Caco-2 (cell line): ENCODE measurements around the gene ERAS. TPM values are rescaled to one million over a fixed set of nuclear protein-coding genes. Genes with fewer than 3 reads are reported as not detected.
A peak's percentile ranks its signal among the peaks of the same experiment; 100 is the strongest.
"Not testable (repeated sequence)": the region's sequence is repeated elsewhere in the genome, so short reads cannot be mapped to it uniquely, and the experiment has no call there.

Experiments used
- BruUV-seq: library from RNA; stranded (reverse); fragments of 400-500 nt; replicated peaks from 2 replicates; lab custom pipeline; 2021; lab: Mats Ljungman, UMichigan
- CTCF ChIA-PET: fragments of 300-600 bp; sonication (Branson Sonifier 250); formaldehyde crosslinking; loops from one replicate; lab custom pipeline; 2022; ENCODE audit warnings: antibody characterized with exemption; lab: Charles Lee
- POLR2A ChIA-PET: fragments of 300-600 bp; sonication (Branson Sonifier 250); formaldehyde crosslinking; loops from one replicate; lab custom pipeline; 2022; ENCODE audit warnings: antibody characterized with exemption; lab: Charles Lee
- DNase-seq, 2 experiments: peaks; one replicate each; pipeline versions ENCODE4 v3.0.0 to v3.0.0-alpha.2; 2020 to 2022
- H3K27me3 ChIP-seq: replicated peaks from 2 replicates; pipeline ENCODE4 v1.6.0; 2011; ENCODE audit warnings: low read length; ENCODE audit not compliant: control insufficient read depth, insufficient read depth
- H3K36me3 ChIP-seq: 2 replicates; pipeline ENCODE4 v1.5.1; 2011; ENCODE audit warnings: low read length; ENCODE audit not compliant: control insufficient read depth, insufficient read depth
- H3K4me1 ChIP-seq: fragments of 250-450 bp; sonication (Bioruptor Pico); 2 replicates; pipeline ENCODE4 v1.5.1; 2020; ENCODE audit warnings: mild to moderate bottlenecking
- H3K4me3 ChIP-seq: 2 replicates; pipeline ENCODE4 v1.5.1; 2011; ENCODE audit warnings: low read depth, mild to moderate bottlenecking, control low read depth, low read length
- H3K9me3 ChIP-seq: fragments of 250-450 bp; sonication (Bioruptor Pico); 2 replicates; pipeline ENCODE4 v1.5.1; 2020; ENCODE audit warnings: mild to moderate bottlenecking, moderate library complexity
- H3K27ac Mint-ChIP-seq: one replicate; pipeline ENCODE4 v1.8.0; 2022; ENCODE audit warnings: mixed read lengths; ENCODE audit not compliant: unreplicated experiment
- H3K27me3 Mint-ChIP-seq: one replicate; pipeline ENCODE4 v1.8.0; 2022; ENCODE audit warnings: mixed read lengths; ENCODE audit not compliant: insufficient read depth, unreplicated experiment
- H3K36me3 Mint-ChIP-seq: one replicate; pipeline ENCODE4 v1.8.0; 2022; ENCODE audit warnings: mild to moderate bottlenecking, mixed read lengths; ENCODE audit not compliant: insufficient read depth, unreplicated experiment
- H3K4me1 Mint-ChIP-seq: one replicate; pipeline ENCODE4 v1.8.0; 2022; ENCODE audit warnings: low read depth, mixed read lengths; ENCODE audit not compliant: unreplicated experiment
- H3K4me3 Mint-ChIP-seq: one replicate; pipeline ENCODE4 v1.8.0; 2022; ENCODE audit warnings: mild to moderate bottlenecking, moderate library complexity, mixed read lengths; ENCODE audit not compliant: unreplicated experiment
- H3K9me3 Mint-ChIP-seq: one replicate; pipeline ENCODE4 v1.8.0; 2022; ENCODE audit warnings: mixed read lengths; ENCODE audit not compliant: unreplicated experiment
- intact Hi-C: fragments of 100-400 bp; cut with micrococcal nuclease; formaldehyde crosslinking; loops from one replicate; pipeline ENCODE4 v1.10.0; 2022; ENCODE audit not compliant: unreplicated experiment
- total RNA-seq: library from RNA; stranded (reverse); gene quantifications from 2 replicates; pipeline ENCODE4 v1.2.3, GENCODE V29; 2022
- TF ChIP-seq, protein P1 (sequence below), 2 experiments: fragments of 200-600 bp in 1 of 2; IDR thresholded peaks; 1 replicate in 1 of 2; 2 replicates in 1 of 2; pipeline versions ENCODE4 v1.5.1 to v1.8.0; 2011 to 2022; ENCODE audit warnings: antibody characterized with exemption in 1 of 2, control low read depth in 1 of 2, inconsistent platforms in 1 of 2, low read depth in 1 of 2, low read length in 1 of 2, mild to moderate bottlenecking in 1 of 2, moderate library complexity in 1 of 2; ENCODE audit not compliant: insufficient read depth in 1 of 2, severe bottlenecking in 1 of 2, unreplicated experiment in 1 of 2

Gene ERAS
- total RNA-seq, 1 experiment from 2014 or later = not detected

DNA sequence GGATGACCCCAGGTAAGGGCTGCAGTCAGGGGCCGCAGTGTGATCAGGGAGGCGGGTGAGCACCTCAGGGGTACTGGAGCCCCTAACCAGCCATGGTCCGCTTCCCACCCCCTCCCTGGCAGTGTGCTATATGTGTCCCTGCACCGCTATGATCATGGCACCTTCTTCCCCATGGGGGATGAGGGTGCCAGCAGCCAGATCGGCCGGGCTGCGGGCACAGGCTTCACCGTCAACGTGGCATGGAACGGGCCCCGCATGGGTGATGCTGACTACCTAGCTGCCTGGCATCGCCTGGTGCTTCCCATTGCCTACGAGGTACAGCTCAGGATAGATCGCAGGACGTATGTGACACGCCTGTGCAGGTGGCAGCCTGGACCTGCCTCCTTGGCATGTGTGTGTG, 8.2 kb upstream of the ERAS start:
- Mint-ChIP-seq H3K4me3 (no peak overlapping the region), H3K27me3 (no peaks in the 10 kb centered on the region), H3K4me1 (no peaks in the 10 kb centered on the region), H3K9me3 (no peaks in the 10 kb centered on the region), H3K36me3 (peaks cover 16% of the 10 kb centered on the region), H3K27ac (no peak overlapping the region)
- BruUV-seq = no TSS peak
- H3K4me3 ChIP-seq = no peak overlapping the region
- H3K4me1 ChIP-seq = no peaks in the 10 kb centered on the region
- intact Hi-C loops = no loop called here
- ChIA-PET CTCF (no interaction called here), POLR2A (no interaction called here)
- no peaks in the 10 kb centered on the region; the same call in 1 of the 2 replicates for H3K36me3 ChIP-seq
- no peak for DNase-seq
- TF ChIP-seq, protein P1, sequence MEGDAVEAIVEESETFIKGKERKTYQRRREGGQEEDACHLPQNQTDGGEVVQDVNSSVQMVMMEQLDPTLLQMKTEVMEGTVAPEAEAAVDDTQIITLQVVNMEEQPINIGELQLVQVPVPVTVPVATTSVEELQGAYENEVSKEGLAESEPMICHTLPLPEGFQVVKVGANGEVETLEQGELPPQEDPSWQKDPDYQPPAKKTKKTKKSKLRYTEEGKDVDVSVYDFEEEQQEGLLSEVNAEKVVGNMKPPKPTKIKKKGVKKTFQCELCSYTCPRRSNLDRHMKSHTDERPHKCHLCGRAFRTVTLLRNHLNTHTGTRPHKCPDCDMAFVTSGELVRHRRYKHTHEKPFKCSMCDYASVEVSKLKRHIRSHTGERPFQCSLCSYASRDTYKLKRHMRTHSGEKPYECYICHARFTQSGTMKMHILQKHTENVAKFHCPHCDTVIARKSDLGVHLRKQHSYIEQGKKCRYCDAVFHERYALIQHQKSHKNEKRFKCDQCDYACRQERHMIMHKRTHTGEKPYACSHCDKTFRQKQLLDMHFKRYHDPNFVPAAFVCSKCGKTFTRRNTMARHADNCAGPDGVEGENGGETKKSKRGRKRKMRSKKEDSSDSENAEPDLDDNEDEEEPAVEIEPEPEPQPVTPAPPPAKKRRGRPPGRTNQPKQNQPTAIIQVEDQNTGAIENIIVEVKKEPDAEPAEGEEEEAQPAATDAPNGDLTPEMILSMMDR (IDR thresholded peaks at IDR 0.05; ENCODE audit: insufficient read depth in 1 of 2, low read depth in 1 of 2, low read length in 1 of 2, severe bottlenecking in 1 of 2, unreplicated experiment in 1 of 2) = no peak
- no peaks in the 10 kb centered on the region for H3K9me3 ChIP-seq
- H3K27me3 ChIP-seq = no peaks in the 10 kb centered on the region

DNA sequence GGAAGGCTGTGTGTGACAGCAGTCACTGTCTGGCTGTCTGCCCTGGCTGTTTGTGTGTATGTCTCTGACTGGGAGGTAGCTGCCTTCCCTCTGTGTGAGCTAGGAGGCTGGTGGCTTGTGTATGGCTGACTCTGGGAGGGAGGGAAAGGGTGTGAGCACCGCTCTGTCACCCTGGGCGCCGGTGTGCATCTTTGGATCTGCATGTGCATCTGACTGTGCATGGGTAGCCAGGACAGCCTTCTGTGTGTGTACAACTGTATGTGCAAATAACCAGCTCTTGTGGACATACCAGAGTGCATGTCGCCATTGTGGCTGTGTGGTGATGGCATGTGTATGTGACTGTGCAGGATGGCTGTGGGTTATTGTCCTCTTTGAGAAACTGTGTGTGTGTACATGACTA, 7.4 kb upstream of the ERAS start:
- intact Hi-C loops = no loop called here
- Mint-ChIP-seq H3K36me3 (peaks cover 16% of the 10 kb centered on the region), H3K9me3 (no peaks in the 10 kb centered on the region), H3K27me3 (no peaks in the 10 kb centered on the region), H3K27ac (no peak overlapping the region), H3K4me1 (no peaks in the 10 kb centered on the region), H3K4me3 (no peak overlapping the region)
- ChIA-PET CTCF (no interaction called here), POLR2A (no interaction called here)
- H3K27me3 ChIP-seq = no peaks in the 10 kb centered on the region
- BruUV-seq = no TSS peak
- no peak for DNase-seq
- H3K4me1 ChIP-seq = no peaks in the 10 kb centered on the region
- H3K36me3 ChIP-seq = no peaks in the 10 kb centered on the region; the same call in 1 of the 2 replicates
- TF ChIP-seq, protein P1 (IDR thresholded peaks at IDR 0.05; ENCODE audit: insufficient read depth in 1 of 2, low read depth in 1 of 2, low read length in 1 of 2, severe bottlenecking in 1 of 2, unreplicated experiment in 1 of 2) = no peak
- H3K4me3 ChIP-seq = no peak overlapping the region
- no peaks in the 10 kb centered on the region for H3K9me3 ChIP-seq

DNA sequence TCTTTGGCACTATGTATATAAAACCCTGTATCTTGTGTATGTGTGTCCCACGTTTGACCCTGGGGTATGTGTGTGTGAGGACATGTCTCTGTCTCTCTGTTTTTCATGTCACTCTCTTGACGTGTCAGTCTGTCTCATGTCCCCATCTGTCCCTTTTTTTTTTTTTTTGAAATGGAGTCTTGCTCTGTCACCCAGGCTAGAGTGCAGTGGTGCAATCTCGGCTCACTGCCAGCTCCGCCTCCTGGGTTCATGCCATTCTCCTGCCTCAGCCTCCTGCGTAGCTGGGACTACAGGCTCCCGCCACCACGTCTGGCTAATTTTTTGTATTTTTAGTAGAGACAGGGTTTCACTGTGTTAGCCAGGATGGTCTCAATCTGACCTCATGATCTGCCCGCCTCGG, 6.9 kb upstream of the ERAS start:
- H3K9me3 Mint-ChIP-seq, CTCF ChIA-PET, POLR2A ChIA-PET, H3K4me1 Mint-ChIP-seq, H3K4me3 ChIP-seq, H3K27me3 ChIP-seq, H3K4me1 ChIP-seq, BruUV-seq, DNase-seq, H3K27ac Mint-ChIP-seq, H3K4me3 Mint-ChIP-seq, H3K9me3 ChIP-seq, intact Hi-C loops, H3K36me3 ChIP-seq, H3K27me3 Mint-ChIP-seq: not testable (repeated sequence)
- peaks cover 17% of the 10 kb centered on the region for H3K36me3 Mint-ChIP-seq

DNA sequence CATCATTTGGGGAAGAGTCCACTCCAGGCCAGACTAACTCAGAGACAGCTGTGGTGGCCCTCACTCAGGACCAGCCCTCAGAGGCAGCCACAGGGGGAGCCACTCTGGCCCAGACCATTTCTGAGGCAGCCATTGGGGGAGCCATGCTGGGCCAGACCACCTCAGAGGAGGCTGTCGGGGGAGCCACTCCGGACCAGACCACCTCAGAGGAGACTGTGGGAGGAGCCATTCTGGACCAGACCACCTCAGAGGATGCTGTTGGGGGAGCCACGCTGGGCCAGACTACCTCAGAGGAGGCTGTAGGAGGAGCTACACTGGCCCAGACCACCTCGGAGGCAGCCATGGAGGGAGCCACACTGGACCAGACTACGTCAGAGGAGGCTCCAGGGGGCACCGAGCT, 3.3 kb upstream of the ERAS start:
- ChIA-PET POLR2A (no interaction called here), CTCF (no interaction called here)
- H3K4me1 Mint-ChIP-seq = no peaks in the 10 kb centered on the region

More for the DNA sequence above, 3.3 kb upstream of the ERAS start:
- no peaks in the 10 kb centered on the region for H3K27me3 ChIP-seq
- H3K9me3 Mint-ChIP-seq = no peaks in the 10 kb centered on the region
- TF ChIP-seq, protein P1 (IDR thresholded peaks at IDR 0.05; ENCODE audit: insufficient read depth in 1 of 2, low read depth in 1 of 2, low read length in 1 of 2, severe bottlenecking in 1 of 2, unreplicated experiment in 1 of 2) = no peak
- no peak overlapping the region for H3K4me3 ChIP-seq
- peaks cover 11% of the 10 kb centered on the region for H3K36me3 Mint-ChIP-seq
- H3K4me1 ChIP-seq = no peaks in the 10 kb centered on the region
- intact Hi-C loops = no loop called here
- H3K36me3 ChIP-seq = no peaks in the 10 kb centered on the region; the same call in 1 of the 2 replicates
- no peaks in the 10 kb centered on the region for H3K9me3 ChIP-seq
- H3K27me3 Mint-ChIP-seq = no peaks in the 10 kb centered on the region
- DNase-seq = no peak
- no peak overlapping the region for H3K27ac Mint-ChIP-seq
- BruUV-seq = TSS peak; percentile 53
- no peak overlapping the region for H3K4me3 Mint-ChIP-seq
